Esophagus muscularis mucosa (tissue), 4 donors: ENCODE data around the gene CHSY3. TPM values are rescaled to one million over a fixed set of nuclear protein-coding genes. Genes with fewer than 3 reads are reported as not detected.

ENCODE experiments used
- DNase-seq: peaks from one replicate; pipeline ENCODE4 v3.0.0-alpha.2; 2017; ENCODE audit errors: extremely low spot score
- H3K27ac ChIP-seq, 4 donors: fragments of 200-600 bp; sonication (generic); replicated peaks in 1 of 4; 1 replicate in 3 of 4; 2 replicates in 1 of 4; pipeline ENCODE4 v1.5.1; 2016 to 2019; ENCODE audit warnings: mild to moderate bottlenecking in 1 of 4
- H3K27me3 ChIP-seq, 4 donors: fragments of 200-600 bp; sonication (generic); one replicate each; pipeline versions ENCODE4 v1.5.1 to v1.6.0; 2016 to 2019
- H3K36me3 ChIP-seq, 4 donors: fragments of 200-600 bp; sonication (generic); one replicate each; pipeline ENCODE4 v1.5.1; 2016 to 2019
- H3K4me1 ChIP-seq, 4 donors: fragments of 200-600 bp; sonication (generic); one replicate each; pipeline ENCODE4 v1.5.1; 2016 to 2019
- H3K4me3 ChIP-seq, 4 donors: fragments of 200-600 bp; sonication (generic); 1 replicate in 2 of 4; 2 replicates in 2 of 4; pipeline ENCODE4 v1.5.1; 2016 to 2019; ENCODE audit warnings: mild to moderate bottlenecking in 4 of 4, moderate library complexity in 1 of 4
- H3K9me3 ChIP-seq, 4 donors: fragments of 200-600 bp; sonication (generic); 1 replicate in 3 of 4; 2 replicates in 1 of 4; pipeline ENCODE4 v1.5.1; 2016 to 2019
- EP300 ChIP-seq: sonication (generic); formaldehyde crosslinking; IDR thresholded peaks from one replicate; pipeline ENCODE4 v1.6.1; 2017; ENCODE audit warnings: antibody characterized with exemption
- POLR2A ChIP-seq: fragments of 450-650 bp; IDR thresholded peaks from one replicate; pipeline ENCODE4 v1.6.1; 2017; ENCODE audit warnings: antibody characterized with exemption, moderate library complexity, mild to moderate bottlenecking, low read depth
- POLR2AphosphoS5 ChIP-seq, 2 donors: sonication (generic); formaldehyde crosslinking; IDR thresholded peaks; one replicate each; pipeline ENCODE4 v1.6.1; 2017; ENCODE audit warnings: antibody characterized with exemption in 2 of 2
- WGBS: methylation state at CpG from one replicate; pipeline ENCODE4 v1.1.5; 2018; 5-methylcytosine and 5-hydroxymethylcytosine counted together
- intact Hi-C: fragments of 100-400 bp; cut with DNase I; formaldehyde crosslinking; loops from one replicate; pipeline ENCODE4 v1.15.1; 2023
- total RNA-seq, 4 donors: library from RNA; depleted of rRNA; stranded (reverse); fragments of >200 nt; gene quantifications; one replicate each; pipeline versions ENCODE4 v1.1.0 to v1.2.1, GENCODE V29; 2016
- TF ChIP-seq, protein P1 (sequence below), 3 experiments: fragments of 200-600 bp in 2 of 3; fragments of 450-650 bp in 1 of 3; sonication (generic) in 2 of 3; IDR thresholded peaks; one replicate each; pipeline ENCODE4 v1.5.1; 2017 to 2019; ENCODE audit warnings: antibody characterized with exemption in 3 of 3, mild to moderate bottlenecking in 2 of 3, moderate library complexity in 1 of 3

The CHSY3 gene
- total RNA-seq, 4 donors from 2014 or later: 1.2 to 2.1 (median 1.7) TPM

DNA sequence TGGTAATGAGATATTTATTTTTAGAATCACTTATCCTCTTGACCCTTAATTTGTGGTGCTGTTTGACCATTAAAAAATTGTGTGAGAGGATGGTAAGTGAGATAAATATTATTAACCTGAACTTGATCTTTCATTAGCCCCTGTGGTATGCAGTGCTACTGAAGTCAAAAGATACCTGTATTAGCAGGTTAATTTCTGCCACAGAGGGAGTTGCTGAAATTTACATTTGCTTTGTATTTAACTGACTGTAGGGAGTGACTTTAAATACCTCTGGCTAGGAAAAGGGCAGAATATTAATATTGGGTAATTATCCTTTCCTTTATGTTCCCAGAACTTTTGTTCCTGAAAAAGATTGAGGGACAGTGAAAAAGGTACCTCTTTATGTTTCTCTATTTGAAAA is 133.6 kb downstream of the CHSY3 start:
- H3K27ac ChIP-seq: no peak overlapping the region

DNA sequence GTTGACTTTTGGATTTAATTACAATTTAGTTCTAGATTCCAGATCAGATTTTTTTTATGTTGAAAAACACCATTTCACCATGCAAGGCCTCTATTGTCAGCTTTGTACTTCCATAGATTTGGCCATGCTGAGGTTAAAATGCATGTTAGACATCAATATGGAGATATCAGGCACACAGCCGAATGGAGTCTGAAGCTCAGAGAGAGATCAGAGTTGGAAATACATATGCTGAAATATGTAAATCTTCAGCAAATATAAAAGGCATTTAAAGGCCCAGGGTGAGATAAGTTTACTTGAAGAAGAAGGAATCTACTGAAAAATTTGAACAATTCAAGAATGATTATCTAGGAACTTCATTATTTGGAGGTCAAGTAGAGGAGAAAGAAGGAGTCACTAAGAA is 139.6 kb downstream of the CHSY3 start:
- Histone ChIP-seq H3K36me3 (no peaks in the 10 kb centered on the region), H3K27ac (no peak overlapping the region), H3K4me1 (no peaks in the 10 kb centered on the region), H3K4me3 (no peak overlapping the region), H3K27me3 (no peaks in the 10 kb centered on the region), H3K9me3 (no peaks in the 10 kb centered on the region)
- DNase-seq: no peak
- intact Hi-C loops: no loop called here
- TF ChIP-seq, protein P1, sequence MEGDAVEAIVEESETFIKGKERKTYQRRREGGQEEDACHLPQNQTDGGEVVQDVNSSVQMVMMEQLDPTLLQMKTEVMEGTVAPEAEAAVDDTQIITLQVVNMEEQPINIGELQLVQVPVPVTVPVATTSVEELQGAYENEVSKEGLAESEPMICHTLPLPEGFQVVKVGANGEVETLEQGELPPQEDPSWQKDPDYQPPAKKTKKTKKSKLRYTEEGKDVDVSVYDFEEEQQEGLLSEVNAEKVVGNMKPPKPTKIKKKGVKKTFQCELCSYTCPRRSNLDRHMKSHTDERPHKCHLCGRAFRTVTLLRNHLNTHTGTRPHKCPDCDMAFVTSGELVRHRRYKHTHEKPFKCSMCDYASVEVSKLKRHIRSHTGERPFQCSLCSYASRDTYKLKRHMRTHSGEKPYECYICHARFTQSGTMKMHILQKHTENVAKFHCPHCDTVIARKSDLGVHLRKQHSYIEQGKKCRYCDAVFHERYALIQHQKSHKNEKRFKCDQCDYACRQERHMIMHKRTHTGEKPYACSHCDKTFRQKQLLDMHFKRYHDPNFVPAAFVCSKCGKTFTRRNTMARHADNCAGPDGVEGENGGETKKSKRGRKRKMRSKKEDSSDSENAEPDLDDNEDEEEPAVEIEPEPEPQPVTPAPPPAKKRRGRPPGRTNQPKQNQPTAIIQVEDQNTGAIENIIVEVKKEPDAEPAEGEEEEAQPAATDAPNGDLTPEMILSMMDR (IDR thresholded peaks at IDR 0.05): no peak
- no peak for TF ChIP-seq POLR2AphosphoS5 (IDR thresholded peaks at IDR 0.05)
- no peak for TF ChIP-seq EP300
- no peak for TF ChIP-seq POLR2A
- WGBS: 88% methylated on average over 1 of the region's 1 CpG

More for the DNA sequence above, 133.6 kb downstream of the CHSY3 start:
- intact Hi-C loops: no loop called here
- Histone ChIP-seq H3K9me3 (no peaks in the 10 kb centered on the region), H3K27me3 (no peaks in the 10 kb centered on the region), H3K4me1 (no peaks in the 10 kb centered on the region), H3K4me3 (no peak overlapping the region), H3K36me3 (no peaks in the 10 kb centered on the region)
- TF ChIP-seq, protein P1 (IDR thresholded peaks at IDR 0.05): no peak
- TF ChIP-seq POLR2A (no peak), POLR2AphosphoS5 (IDR thresholded peaks at IDR 0.05) (no peak), EP300 (no peak)
- DNase-seq: no peak

DNA sequence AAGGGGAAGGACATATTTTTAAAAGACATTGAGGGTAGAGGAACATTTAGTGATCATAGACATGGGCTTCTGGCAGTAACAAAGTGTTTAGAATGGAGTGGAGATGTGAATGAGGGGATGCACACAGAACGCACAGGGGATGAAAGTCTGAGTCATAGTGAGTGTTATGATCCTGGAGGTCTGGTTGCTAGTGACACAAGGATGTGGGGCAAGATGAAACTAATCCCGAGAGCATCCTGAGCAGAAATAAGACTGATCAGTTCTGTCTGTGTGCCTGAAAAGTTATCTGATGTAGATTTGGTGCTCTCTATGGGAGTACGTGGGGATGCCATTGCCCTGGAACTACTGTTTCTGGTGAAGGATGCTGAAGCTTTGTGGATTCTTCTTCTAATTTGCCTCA is 141.1 kb downstream of the CHSY3 start:
- 67% methylated on average over 3 of the region's 3 CpGs for WGBS
- Histone ChIP-seq H3K36me3 (no peaks in the 10 kb centered on the region), H3K27me3 (no peaks in the 10 kb centered on the region), H3K9me3 (no peaks in the 10 kb centered on the region), H3K4me3 (no peak overlapping the region), H3K4me1 (no peaks in the 10 kb centered on the region), H3K27ac (no peak overlapping the region)
- DNase-seq: no peak
- intact Hi-C loops: no loop called here
- no peak for TF ChIP-seq POLR2AphosphoS5 (IDR thresholded peaks at IDR 0.05)
- TF ChIP-seq, protein P1 (IDR thresholded peaks at IDR 0.05): no peak
- TF ChIP-seq POLR2A: no peak
- TF ChIP-seq EP300: no peak

DNA sequence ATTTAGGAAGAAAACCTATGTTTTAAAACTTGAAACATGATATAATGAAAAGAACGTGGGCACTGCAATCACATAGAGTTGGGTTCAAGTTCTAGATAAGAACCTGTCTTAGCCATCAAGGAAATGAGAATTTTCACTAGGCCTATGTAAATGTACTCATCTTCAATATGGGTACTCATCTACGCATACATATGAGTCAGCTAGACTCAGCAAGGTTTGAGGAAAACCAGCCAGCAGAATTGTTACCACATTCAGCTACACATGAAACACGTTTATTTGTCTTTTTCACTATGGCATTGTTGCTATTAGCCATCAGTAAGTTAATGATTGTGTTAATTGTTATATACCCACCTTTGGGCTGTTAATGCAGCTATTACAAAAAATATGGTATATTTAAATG is 146.3 kb downstream of the CHSY3 start:
- H3K27me3 ChIP-seq: no peaks in the 10 kb centered on the region
- WGBS: 86% methylated on average over 3 of the region's 3 CpGs
- H3K27ac ChIP-seq: no peak overlapping the region
- TF ChIP-seq, protein P1 (IDR thresholded peaks at IDR 0.05): no peak
- TF ChIP-seq POLR2AphosphoS5 (IDR thresholded peaks at IDR 0.05) (no peak), POLR2A (no peak), EP300 (no peak)
- no peaks in the 10 kb centered on the region for H3K9me3 ChIP-seq
- H3K36me3 ChIP-seq: no peaks in the 10 kb centered on the region
- intact Hi-C loops: no loop called here
- H3K4me3 ChIP-seq: no peak overlapping the region
- no peaks in the 10 kb centered on the region for H3K4me1 ChIP-seq
- DNase-seq: no peak

DNA sequence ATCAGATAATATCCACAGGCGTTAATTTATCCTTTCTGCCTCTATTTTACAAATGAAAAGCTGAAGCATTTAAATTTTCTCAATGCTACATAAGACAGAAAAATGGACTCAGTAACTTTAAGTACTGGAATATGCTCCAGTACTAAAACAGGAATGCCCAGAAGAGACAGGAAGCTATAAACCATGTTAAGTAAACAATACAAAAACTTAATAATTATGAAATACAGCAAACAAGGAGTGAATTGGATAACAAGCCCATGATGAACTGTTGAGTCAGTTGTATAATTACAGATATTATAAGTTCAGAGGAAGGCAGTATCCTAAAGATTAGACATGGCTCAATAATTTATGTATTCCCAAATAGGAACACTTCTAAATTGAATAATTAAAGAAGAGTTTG is 148.5 kb downstream of the CHSY3 start:
- intact Hi-C loops: no loop called here
- DNase-seq: no peak
- H3K36me3 ChIP-seq: no peaks in the 10 kb centered on the region
- TF ChIP-seq POLR2AphosphoS5 (IDR thresholded peaks at IDR 0.05) (no peak), POLR2A (no peak), EP300 (no peak)
- TF ChIP-seq, protein P1 (IDR thresholded peaks at IDR 0.05): no peak
- H3K4me1 ChIP-seq: no peaks in the 10 kb centered on the region
- H3K27me3 ChIP-seq: no peaks in the 10 kb centered on the region
- H3K4me3 ChIP-seq: no peak overlapping the region
- H3K9me3 ChIP-seq: no peaks in the 10 kb centered on the region
- H3K27ac ChIP-seq: no peak overlapping the region
- 86% methylated on average over 1 of the region's 1 CpG for WGBS
